Colonic mucosa (tissue), 4 donors: ENCODE results near the gene TRPM3. TPM values are rescaled to one million over a fixed set of nuclear protein-coding genes. Genes with fewer than 3 reads are reported as not detected.

Experiments used
- DNase-seq: peaks from one replicate; pipeline ENCODE4 v3.0.0-alpha.2; 2020
- H3K27ac ChIP-seq: fragments of 200-600 bp; one replicate; pipeline ENCODE4 v1.8.0; 2021
- H3K27me3 ChIP-seq: fragments of 200-600 bp; one replicate; pipeline ENCODE4 v1.8.0; 2021
- H3K36me3 ChIP-seq: fragments of 200-600 bp; one replicate; pipeline ENCODE4 v1.8.0; 2021
- H3K4me1 ChIP-seq: fragments of 200-600 bp; one replicate; pipeline ENCODE4 v1.8.0; 2021; ENCODE audit warnings: mild to moderate bottlenecking
- H3K4me3 ChIP-seq: fragments of 200-600 bp; one replicate; pipeline ENCODE4 v1.8.0; 2021
- H3K9ac ChIP-seq, 2 donors: one replicate each; pipeline ENCODE4 v1.7.0; 2013; ENCODE audit warnings: control low read depth in 2 of 2, low read depth in 2 of 2, low read length in 2 of 2
- H3K9me3 ChIP-seq: fragments of 200-600 bp; one replicate; pipeline ENCODE4 v1.8.0; 2021
- intact Hi-C: fragments of 100-400 bp; cut with DNase I; formaldehyde crosslinking; loops from one replicate; pipeline ENCODE4 v1.14.1; 2022
- total RNA-seq, 2 donors: library from RNA; stranded (reverse); fragmentation: NEBNext Ultra II Directional in 1 of 2; extraction: Animal tissue kit (Norgen Biotek cat#: 25700) in 1 of 2; gene quantifications; one replicate each; pipeline ENCODE4 v1.2.1, GENCODE V29; 2021
- TF ChIP-seq, protein P1 (sequence below): fragments of 200-600 bp; IDR thresholded peaks from one replicate; pipeline ENCODE4 v1.8.0; 2022; ENCODE audit warnings: antibody characterized with exemption, mild to moderate bottlenecking
- donor health status: healthy.
- donor health status: DM: no; HTN: no; CAD: no.
- donor health status: DM: no; HTN: no; CAD: no.

Gene TRPM3
- total RNA-seq, 2 donors from 2014 or later, result 0.32 to 0.35 TPM

DNA sequence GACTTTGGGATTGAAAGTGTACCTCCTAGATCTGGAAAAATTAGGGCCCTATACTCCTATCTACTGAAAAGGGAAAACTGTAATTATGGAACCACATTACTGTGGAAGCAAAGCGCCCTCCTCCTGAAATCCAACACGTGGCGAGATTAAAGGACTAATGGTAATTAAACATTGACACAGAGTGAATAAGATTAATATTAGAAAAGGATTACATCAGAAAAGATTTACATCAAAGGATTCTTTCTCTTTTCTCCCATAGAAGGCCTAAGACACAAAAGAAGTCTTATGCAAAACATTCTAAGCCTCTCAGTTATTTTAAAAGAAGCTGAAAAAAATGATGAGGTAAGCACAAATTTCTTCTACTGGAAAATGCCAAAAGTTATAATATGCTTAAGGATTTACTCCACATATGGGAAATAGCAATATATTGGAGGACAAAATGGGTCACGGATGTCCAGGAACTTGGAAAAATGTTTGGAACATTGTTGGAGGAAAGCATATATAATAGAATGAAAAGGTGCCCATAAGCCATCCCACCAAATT lies 227.8 kb downstream of the TRPM3 start:
- H3K9me3 ChIP-seq, result no peaks in the 10 kb centered on the region
- no peaks in the 10 kb centered on the region for H3K27me3 ChIP-seq
- no peak overlapping the region for H3K4me3 ChIP-seq
- DNase-seq, result no peak
- no peaks in the 10 kb centered on the region for H3K4me1 ChIP-seq
- intact Hi-C loops, result no loop called here
- no peaks in the 10 kb centered on the region for H3K36me3 ChIP-seq
- H3K27ac ChIP-seq, result no peak overlapping the region
- no peak overlapping the region for H3K9ac ChIP-seq
- TF ChIP-seq, protein P1, sequence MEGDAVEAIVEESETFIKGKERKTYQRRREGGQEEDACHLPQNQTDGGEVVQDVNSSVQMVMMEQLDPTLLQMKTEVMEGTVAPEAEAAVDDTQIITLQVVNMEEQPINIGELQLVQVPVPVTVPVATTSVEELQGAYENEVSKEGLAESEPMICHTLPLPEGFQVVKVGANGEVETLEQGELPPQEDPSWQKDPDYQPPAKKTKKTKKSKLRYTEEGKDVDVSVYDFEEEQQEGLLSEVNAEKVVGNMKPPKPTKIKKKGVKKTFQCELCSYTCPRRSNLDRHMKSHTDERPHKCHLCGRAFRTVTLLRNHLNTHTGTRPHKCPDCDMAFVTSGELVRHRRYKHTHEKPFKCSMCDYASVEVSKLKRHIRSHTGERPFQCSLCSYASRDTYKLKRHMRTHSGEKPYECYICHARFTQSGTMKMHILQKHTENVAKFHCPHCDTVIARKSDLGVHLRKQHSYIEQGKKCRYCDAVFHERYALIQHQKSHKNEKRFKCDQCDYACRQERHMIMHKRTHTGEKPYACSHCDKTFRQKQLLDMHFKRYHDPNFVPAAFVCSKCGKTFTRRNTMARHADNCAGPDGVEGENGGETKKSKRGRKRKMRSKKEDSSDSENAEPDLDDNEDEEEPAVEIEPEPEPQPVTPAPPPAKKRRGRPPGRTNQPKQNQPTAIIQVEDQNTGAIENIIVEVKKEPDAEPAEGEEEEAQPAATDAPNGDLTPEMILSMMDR, result no peak

DNA sequence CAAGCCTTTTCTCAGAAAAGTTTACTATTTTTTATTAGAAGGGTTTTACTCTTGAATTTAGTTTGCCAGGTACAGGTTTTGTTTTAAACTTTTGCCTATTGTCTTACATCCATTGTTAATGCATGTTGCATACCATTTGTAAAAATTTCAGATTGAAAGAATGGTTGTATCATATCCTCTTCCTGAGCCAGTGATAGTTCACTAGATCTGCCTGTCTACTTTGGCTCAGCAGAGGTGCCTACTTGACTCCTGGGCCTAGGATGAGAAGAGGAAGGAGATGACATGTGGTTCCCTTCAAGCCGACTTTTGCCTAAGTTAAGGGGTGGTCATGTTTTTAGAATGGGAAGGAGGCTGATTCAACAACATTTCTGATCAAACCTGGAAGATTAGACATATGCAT lies 232.9 kb downstream of the TRPM3 start:
- intact Hi-C loops, result no loop called here
- H3K9ac ChIP-seq, result no peak overlapping the region
- H3K4me3 ChIP-seq, result no peak overlapping the region
- H3K36me3 ChIP-seq, result no peaks in the 10 kb centered on the region
- TF ChIP-seq, protein P1, result no peak
- H3K4me1 ChIP-seq, result no peaks in the 10 kb centered on the region
- no peak for DNase-seq
- H3K9me3 ChIP-seq, result no peaks in the 10 kb centered on the region
- H3K27me3 ChIP-seq, result no peaks in the 10 kb centered on the region
- no peak overlapping the region for H3K27ac ChIP-seq

DNA sequence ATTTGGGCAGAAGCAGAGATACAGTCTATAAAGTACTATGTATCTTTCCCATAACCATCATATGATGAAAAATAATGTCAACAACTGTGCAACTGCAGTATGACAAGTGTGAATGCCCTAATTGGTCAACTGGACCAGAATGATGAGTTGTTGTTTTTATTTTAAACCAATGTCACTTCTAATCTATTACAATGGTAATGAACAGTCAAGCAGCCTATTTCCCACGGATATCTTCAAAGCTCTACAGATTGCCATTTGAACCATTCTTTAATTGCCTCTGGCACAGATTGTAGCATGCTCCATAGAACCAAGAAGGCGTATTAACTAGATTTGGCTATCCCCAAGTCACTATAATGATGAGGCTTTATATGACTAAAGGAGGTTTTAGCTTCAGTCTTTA lies 233.6 kb downstream of the TRPM3 start:
- Histone ChIP-seq H3K36me3 (no peaks in the 10 kb centered on the region), H3K27ac (no peak overlapping the region), H3K9me3 (no peaks in the 10 kb centered on the region), H3K4me1 (no peaks in the 10 kb centered on the region), H3K9ac (no peak overlapping the region), H3K4me3 (no peak overlapping the region), H3K27me3 (no peaks in the 10 kb centered on the region)
- intact Hi-C loops, result no loop called here
- TF ChIP-seq, protein P1, result no peak
- no peak for DNase-seq

DNA sequence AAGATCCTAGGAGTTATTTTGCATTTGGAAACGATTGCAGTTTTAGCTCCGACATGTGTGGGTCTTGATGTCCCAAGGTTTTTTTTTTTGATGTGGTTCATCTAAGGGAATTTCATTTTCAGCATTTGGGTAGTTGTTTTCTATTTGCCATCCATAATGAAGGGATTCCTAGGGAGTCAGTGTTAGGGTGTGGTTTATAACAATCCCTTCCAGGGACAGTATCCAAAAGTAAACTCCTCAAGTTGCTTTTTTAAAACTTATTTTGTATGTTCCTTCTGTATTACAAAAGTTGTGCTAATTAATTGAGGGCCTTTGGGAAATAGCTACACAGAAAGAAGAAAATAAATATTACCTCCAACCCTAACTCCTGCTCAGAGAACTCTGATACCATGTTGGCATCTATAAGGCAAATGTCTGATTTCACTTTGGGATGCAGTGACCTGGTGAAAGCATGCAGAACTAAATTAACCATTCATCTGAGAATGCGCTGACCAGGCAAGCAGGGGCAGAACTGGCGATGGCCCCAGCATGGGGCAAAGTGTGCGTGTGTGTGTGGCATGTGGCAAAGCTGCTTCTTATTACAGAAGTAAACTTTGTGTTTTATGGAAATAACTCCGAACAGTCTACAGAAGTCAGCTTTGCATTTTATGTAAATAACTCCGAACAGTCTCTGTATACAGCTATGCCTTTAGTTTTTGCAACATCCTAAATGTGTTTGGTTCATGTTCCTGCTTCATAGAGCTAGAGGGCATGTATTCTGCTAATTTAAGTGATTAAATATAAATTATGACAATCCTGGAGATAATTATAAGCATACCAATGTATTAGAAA lies 237.2 kb downstream of the TRPM3 start:
- no peak overlapping the region for H3K9ac ChIP-seq
- TF ChIP-seq, protein P1, result no peak
- DNase-seq, result no peak
- no peaks in the 10 kb centered on the region for H3K4me1 ChIP-seq
- no peak overlapping the region for H3K27ac ChIP-seq
- H3K27me3 ChIP-seq, result no peaks in the 10 kb centered on the region
- no peak overlapping the region for H3K4me3 ChIP-seq
- H3K9me3 ChIP-seq, result no peaks in the 10 kb centered on the region
- intact Hi-C loops, result no loop called here
- no peaks in the 10 kb centered on the region for H3K36me3 ChIP-seq

DNA sequence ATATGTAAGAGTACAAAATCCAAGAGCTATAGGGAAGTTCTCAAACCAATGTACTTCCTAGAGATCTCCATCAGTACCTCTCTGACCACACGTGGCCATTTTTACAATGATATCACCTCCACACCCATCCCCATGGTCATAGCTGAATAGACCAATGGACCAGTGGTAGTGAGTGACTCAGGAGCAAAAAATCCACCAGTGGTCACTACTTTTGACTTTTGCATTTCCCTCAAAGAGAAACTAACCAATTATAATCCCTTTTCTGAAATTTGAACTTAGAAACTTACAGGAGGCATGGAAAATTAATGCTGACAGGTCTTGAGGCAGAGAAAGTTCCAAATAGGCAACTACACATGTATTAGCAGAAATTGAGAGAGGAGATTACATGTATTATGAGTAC lies 238.4 kb downstream of the TRPM3 start:
- TF ChIP-seq, protein P1, result no peak
- no peaks in the 10 kb centered on the region for H3K27me3 ChIP-seq
- H3K9ac ChIP-seq, result no peak overlapping the region
- H3K36me3 ChIP-seq, result no peaks in the 10 kb centered on the region
- no peak for DNase-seq
- intact Hi-C loops, result no loop called here
- H3K27ac ChIP-seq, result no peak overlapping the region
- no peaks in the 10 kb centered on the region for H3K9me3 ChIP-seq
- H3K4me1 ChIP-seq, result no peaks in the 10 kb centered on the region
- no peak overlapping the region for H3K4me3 ChIP-seq
